Skin epidermis (tissue), 12 donors: ENCODE measurements around the gene LSM3.

Source experiments
- H3K27ac ChIP-seq, 21 experiments: fragments of 200-600 bp; sonication (generic) in 11 of 21; one replicate each; pipeline ENCODE4 v1.5.0; 2020; ENCODE audit warnings: mild to moderate bottlenecking in 3 of 21, inconsistent platforms in 2 of 21, moderate library complexity in 2 of 21
- H3K4me3 ChIP-seq, 7 experiments: fragments of 200-600 bp; sonication (generic) in 2 of 7; one replicate each; pipeline ENCODE4 v1.5.0; 2020; ENCODE audit warnings: inconsistent platforms in 2 of 7, mild to moderate bottlenecking in 2 of 7, moderate library complexity in 1 of 7

Gene LSM3

DNA sequence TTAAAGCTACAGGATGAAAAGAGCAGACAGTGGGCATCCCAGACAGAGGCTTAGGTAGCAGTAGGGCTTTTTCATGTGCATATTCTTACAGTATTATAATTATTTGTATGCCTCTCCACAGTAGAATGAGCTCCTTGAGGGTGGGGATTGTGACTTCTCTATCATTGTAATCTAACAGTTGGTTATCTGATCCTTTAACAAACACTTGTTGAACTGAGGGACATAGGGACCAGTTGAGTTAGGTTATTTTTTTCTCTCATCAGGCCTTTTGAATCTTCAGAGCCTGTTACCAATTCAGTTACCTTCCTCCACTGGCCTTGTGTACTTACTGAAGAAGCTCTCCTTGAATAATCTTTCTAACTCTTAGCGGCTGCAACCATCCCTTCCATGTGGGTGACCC, 1.2 kb downstream of the LSM3 start:
- peak overlapping the region in 1 of 7 experiments; percentile 72 for H3K4me3 ChIP-seq
- no peak overlapping the region for H3K27ac ChIP-seq

DNA sequence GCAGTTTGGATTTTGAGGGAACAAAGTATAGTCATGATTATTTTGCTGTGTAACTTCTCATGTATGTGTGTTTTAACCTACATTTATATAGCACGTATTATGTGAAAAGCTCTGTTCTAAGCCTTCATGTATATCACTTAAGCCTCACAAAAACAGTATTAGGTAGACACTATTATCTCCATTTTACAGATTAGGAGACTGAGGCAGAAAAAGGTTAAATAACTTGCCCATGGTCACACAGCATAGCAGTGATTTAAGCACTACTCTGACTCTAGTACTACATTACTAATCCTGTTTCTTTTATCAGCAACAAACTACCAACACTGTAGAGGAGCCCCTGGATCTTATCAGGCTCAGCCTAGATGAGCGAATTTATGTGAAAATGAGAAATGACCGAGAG, 2.6 kb downstream of the LSM3 start:
- Histone ChIP-seq H3K4me3 (no peak overlapping the region), H3K27ac (peak overlapping the region in 1 of 21 experiments; percentile 10)

DNA sequence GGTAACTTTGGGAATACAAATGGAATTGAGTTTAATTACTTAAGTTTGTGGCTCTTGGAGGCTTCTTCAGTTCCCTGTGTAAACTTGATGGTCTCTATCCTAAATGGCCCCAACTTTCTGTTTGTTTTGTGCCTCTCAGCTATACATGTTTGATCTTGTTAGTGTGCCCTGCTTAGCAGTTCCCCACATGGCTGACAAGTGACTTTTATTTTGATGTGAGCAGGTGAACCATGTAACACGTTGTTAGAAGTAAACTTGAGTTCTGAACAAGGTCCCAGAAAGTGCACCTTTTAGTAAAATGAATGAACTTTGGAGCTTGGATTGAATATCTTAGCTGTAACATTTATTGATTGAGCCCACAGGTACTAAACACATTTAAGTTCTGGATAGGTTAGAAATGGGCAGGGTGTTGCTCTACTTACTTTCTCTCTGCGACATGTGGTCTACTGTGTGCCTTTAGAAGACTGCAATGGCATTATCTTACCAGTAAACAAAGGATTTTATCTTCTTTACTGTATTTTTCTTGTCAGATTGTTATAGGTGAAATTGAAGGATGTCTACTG, 4.5 kb downstream of the LSM3 start:
- Histone ChIP-seq H3K27ac (peak overlapping the region in 1 of 21 experiments; percentile 4), H3K4me3 (no peak overlapping the region)

DNA sequence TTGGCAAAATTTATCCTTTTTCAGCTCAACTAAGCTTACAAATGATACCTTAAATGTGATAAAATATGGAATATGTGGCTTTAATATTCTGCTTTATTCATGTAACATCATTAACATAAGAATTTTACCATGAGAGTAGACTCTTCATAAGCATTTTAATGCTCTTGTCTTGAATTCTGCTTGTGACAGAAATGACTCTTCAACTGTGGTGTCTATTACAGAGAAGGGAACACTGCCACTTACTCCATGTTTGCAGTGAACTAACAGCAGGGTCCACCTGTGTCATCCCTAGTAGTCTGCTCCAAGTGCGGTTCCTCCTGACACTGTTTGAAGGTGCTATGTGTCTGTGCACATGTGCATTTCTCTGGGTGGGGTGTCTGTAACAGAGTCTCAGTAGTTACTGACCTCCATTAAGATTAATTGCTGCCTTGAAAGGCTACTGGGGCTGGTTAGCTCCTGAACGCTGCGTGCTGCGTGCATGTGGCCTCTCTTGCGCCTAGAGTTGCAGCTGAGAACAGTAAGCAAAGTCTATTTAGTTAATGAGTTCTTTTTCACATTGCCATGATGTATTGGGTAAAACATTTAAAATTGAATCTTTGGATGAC, 8.3 kb downstream of the LSM3 start:
- no peak overlapping the region for H3K27ac ChIP-seq
- H3K4me3 ChIP-seq: no peak overlapping the region

- Histone ChIP-seq H3K4me3 (no peak overlapping the region), H3K27ac (no peak overlapping the region)
Measured at GRCh38 chr3:14188041-14188754, 9.6 kb downstream of the LSM3 start.

- Histone ChIP-seq H3K4me3 (no peak overlapping the region), H3K27ac (no peak overlapping the region)
Measured at GRCh38 chr3:14194865-14195264, 16.2 kb downstream of the LSM3 start.

DNA sequence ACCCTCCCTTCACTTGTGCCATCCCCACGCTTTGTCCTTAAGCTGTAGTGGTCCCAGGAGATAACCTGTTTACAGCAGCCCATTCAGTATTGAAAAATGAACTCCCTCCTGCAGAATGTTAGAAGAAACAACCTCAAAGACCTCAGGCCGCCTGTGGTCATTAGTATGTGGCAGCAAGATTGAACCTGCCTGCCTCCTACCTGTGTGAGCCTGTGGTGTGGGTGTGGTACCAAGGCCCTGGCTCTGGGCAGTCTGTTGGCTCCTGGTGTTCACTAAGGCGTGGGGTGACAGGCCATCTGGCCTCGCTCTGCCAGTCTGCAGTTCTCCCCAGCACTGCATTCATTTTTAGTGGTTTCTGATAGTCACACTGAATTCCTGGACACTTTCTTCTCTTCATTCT, 21.0 kb downstream of the LSM3 start:
- H3K4me3 ChIP-seq: no peak overlapping the region
- H3K27ac ChIP-seq: peak overlapping the region in 7 of 21 experiments; percentile 6 to 61 (median 34)

DNA sequence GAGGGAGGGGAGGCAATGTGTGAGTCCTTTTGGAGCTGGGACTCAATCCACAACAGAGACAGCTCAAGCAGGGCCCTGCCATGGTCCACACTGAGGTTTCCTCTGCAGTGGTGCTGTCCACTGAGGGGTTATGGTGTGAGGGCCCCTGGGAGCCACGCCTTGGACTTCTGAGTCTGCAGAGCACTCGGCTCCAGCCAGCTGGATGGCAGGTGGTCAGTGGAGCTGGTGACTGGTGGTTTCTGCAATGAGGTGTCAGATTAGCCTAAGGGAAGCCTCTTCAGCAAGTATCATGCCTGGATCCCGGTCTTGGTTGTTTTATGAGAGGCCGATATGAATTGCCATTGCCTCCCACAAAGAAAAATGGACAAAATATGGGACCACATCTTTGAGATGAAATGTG, 21.7 kb downstream of the LSM3 start:
- Histone ChIP-seq H3K4me3 (no peak overlapping the region), H3K27ac (peak overlapping the region in 7 of 21 experiments; percentile 25 to 61 (median 37))

DNA sequence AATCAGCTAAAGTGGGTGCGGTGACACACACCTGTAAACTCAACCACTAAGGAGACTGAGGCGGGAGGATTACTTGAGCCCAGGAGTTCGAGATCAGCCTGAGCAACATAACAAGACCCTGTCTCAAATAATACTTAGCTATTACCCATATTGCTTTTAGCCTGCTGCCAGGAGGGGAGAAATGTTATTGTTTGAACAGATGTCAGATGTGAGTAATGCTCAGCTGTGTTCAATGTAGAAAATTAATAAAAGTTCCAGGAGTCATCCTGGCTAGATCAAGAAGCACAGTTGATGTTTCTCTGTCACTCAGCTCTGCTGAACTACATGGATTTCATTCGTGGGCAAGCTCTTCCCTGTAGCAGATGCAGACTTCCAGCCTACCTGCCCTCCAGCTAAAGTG, 22.2 kb downstream of the LSM3 start:
- no peak overlapping the region for H3K4me3 ChIP-seq
- H3K27ac ChIP-seq: peak overlapping the region in 7 of 21 experiments; percentile 10 to 51 (median 29)

DNA sequence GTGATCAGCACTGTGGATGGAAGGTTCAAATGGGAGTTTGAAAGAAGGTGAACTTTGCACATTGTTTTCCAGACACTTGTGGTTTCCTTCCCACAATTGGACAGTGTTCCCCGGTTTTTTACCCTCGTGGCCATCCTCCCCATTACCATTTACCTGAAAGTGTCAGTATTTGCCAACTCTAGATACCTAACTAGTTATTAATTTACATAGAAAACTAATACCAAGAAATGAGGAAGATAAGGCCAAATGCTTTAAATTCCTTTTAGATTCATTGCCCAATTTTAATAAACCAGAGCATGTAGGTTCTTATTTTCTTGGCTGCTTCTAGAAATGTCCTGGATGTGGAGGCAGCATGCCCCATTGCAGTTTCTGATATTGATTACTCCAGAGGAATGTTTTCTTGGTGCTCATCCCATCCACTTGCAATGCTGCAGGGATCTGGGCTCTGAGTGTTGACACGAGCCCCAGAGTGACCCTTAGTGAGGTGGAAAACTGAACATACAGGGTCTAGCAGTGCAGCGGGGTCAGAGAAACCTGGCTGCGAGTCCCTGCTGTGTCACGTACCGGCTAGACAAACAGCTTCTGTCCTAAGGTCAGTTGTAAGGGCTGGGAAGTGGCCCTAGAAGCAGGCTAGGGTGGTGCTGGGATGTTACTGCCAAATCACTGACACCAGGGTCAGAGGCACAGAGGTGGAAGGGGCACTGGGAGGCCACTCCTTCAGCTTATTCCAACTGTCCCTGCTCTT, 23.5 kb downstream of the LSM3 start:
- H3K4me3 ChIP-seq: no peak overlapping the region
- peak overlapping the region in 4 of 21 experiments; percentile 14 to 29 (median 19) for H3K27ac ChIP-seq

DNA sequence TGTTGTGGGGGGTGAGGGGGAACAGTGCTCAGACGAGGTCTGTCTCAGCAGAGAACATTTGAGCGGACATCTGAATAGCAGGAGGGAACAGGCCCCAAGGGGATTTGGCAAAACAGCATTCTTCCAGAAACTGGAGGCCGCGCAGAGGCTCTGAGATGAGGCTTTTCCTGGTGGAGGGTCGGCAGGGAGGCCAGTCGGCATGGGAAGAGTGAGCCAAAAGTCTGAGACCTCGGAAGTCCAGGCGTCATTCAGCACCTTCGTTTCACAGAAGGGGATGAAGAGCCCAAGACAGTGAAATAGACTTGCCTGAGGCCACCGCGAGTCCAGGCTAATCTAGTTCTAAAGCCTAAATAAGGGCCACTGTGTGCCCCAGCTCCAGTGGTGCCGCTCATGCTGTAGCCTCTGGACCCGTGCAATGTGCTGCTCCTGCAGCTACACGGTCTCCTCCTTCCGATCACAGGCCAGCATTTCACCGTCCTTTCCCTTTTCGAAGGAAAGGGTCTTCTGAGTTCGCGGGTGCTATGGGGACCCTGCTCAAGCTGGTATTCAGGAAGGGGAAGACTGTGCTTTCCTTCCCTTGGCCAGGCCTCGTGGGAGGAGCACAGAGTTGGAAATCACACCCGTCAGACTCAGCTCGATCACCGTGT, 24.4 kb downstream of the LSM3 start:
- Histone ChIP-seq H3K4me3 (no peak overlapping the region), H3K27ac (peak overlapping the region in 3 of 21 experiments; percentile 8 to 49 (median 14))

DNA sequence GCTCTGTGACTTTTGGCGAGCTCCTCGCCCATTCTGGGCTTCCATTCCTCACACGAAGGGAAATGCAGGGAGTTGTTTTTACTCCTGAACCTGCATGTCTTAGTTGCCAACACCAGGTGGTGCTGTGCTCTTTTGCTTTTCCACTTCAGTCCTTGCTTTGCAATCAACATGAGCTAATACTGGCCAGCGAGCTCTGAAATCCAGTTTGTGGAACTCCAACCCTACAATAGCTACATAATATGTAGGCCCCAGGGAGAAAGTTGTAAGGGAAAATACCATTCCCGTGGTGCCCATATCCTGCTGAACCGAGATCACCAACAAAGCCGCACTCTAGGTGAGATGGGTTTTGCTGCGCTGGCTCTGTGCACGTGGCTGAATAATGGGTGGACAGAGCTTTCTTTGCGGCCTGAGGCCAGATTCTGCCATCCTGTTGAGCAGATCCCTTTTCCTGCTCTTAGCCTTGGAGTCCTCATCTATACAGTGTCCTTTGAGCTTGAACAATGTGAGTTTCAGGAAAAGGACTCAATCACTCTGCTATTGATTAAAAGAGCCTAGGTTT, 25.0 kb downstream of the LSM3 start:
- Histone ChIP-seq H3K4me3 (no peak overlapping the region), H3K27ac (peak overlapping the region in 2 of 21 experiments; percentile 43 to 49)

DNA sequence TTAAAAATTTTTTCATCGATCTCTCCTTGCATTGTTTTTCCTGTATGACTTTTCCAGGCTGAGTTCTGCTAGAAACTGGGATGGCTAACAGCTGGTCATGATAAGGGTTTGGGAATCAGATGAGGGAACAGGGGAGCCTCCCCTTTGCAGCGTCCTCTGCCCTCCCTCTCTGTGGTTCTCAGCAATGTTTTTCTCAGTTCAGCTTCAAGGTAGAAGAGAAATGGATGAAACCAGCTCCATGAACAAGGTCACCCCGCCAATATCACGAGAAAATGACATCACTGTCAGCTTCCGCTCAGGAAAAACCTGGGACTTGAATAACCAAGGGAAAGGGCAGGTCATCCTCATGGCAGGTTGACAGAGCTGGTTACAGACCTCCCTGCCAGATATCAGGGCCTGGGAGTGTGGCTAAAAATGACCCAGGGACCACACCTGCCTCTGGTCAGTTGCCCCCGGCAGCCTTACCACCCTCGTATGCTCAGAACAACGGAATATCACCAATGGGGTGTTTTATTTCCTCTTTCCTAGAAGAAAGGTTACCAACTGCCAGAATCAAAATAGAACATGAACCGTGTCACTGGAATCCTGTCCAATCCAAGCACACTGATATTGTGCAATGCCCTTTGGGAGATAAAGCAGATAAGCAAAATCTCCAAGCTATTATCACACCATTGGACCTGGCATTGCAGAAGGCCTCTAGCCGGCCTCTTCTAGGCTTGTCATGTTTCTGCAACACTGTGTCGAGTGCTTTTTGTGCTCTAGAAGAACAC, 26.1 kb downstream of the LSM3 start:
- peak overlapping the region in 3 of 21 experiments; percentile 31 to 43 (median 33) for H3K27ac ChIP-seq
- H3K4me3 ChIP-seq: no peak overlapping the region

- no peak overlapping the region for H3K4me3 ChIP-seq
- H3K27ac ChIP-seq: no peak overlapping the region
Measured at GRCh38 chr3:14206548-14207177, 28.0 kb downstream of the LSM3 start.

DNA sequence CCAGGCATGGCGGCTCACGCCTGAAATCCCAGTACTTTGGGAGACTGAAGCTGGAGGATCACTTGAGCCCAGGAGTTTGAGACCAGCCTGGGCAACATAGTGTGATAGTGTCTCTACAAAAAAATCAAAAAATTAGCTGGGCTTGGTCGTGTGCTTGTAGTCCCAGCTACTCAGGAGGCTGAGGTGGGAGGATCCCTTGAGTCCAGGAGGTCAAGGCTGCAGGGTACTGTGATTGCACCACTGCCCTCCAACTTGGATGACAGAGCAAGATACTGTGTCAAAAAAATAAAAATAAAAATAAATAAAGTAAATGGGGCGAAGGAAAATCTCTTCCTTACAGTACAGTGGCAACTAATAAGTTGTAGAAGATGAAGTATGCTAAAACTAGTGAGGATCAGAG, 29.6 kb downstream of the LSM3 start:
- no peak overlapping the region for H3K27ac ChIP-seq
- no peak overlapping the region for H3K4me3 ChIP-seq

DNA sequence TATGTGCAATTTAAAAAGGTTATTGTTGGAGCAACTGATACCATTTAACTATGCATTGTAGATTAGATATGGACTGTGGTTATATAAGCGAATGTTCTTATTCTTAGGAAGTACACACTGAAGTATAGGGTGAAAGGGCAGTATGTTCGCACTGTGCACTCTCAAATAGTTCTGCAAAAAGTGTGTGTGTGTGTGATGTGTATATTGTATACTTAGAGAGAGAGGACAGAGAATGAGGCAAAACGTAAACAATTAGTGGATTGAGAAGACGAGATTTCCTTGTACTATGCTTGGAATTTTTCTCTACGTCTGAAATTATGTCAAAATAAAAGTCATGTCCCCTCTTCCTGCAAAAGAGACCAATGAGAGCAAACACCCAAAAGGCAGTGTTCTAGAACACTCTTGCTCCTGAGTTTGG, 30.4 kb downstream of the LSM3 start:
- peak overlapping the region in 1 of 21 experiments; percentile 37 for H3K27ac ChIP-seq
- H3K4me3 ChIP-seq: no peak overlapping the region

- Histone ChIP-seq H3K27ac (peak overlapping the region in 3 of 21 experiments; percentile 19 to 56 (median 37)), H3K4me3 (no peak overlapping the region)
Measured at GRCh38 chr3:14209581-14210289, 31.1 kb downstream of the LSM3 start.

GRCh38 chr3:14210290-14210688, 31.7 kb downstream of the LSM3 start:
- peak overlapping the region in 4 of 21 experiments; percentile 7 to 56 (median 22) for H3K27ac ChIP-seq
- no peak overlapping the region for H3K4me3 ChIP-seq
